Measurements from ENCODE around the gene ALG12. TPM values are rescaled to one million over a fixed set of nuclear protein-coding genes. Genes with fewer than 3 reads are reported as not detected.
A peak's percentile ranks its signal among the peaks of the same experiment; 100 is the strongest.

Gene ALG12
- polyA plus RNA-seq, 1 of the 3 experiments (the other 2 are of a cell fraction): 9.9 TPM

GRCh38 chr22:49861642-49862495 lies 56.4 kb downstream of the ALG12 start:
- Histone ChIP-seq H3K9me2 (no peaks in the 10 kb centered on the region), H3K36me3 (replicated peaks in 1 of 2; ENCODE audit: control insufficient read depth in 1 of 2, insufficient read depth in 2 of 2, low read length in 1 of 2) (peaks cover 2 to 7% of the 10 kb centered on the region in 2 experiments), H3F3A (replicated peaks; ENCODE audit: insufficient read depth) (no peaks in the 10 kb centered on the region), H3K4me2 (no peak overlapping the region), H3K27ac (ENCODE audit: low read depth in 2 of 2, low read length in 1 of 2) (no peak overlapping the region), H3K9me3 (peaks cover 3% of the 10 kb centered on the region; the same call in 1 of the 2 replicates), H2AFZ (ENCODE audit: low read depth) (no peak overlapping the region), H3K9ac (no peak overlapping the region), H3K4me1 (ENCODE audit: control insufficient read depth in 1 of 2, insufficient read depth in 2 of 2, low read depth in 1 of 2, low read length in 1 of 2) (peaks cover 0 to 4% of the 10 kb centered on the region in 2 experiments; a peak in 1 of 4 replicates), H3K27me3 (ENCODE audit: insufficient read depth) (no peaks in the 10 kb centered on the region), H4K20me1 (ENCODE audit: insufficient read depth) (peaks cover 75% of the 10 kb centered on the region), H3K4me3 (ENCODE audit: low read depth in 2 of 2, low read length in 1 of 2) (no peak overlapping the region), H3K79me2 (ENCODE audit: insufficient read depth) (peaks cover 96% of the 10 kb centered on the region)
- ChIA-PET POLR2A (no interaction called here), CTCF (interaction anchor here (0.6 to 1.0 kb wide), 2 partner anchors 13 to 132 kb away, joined by 3 read pairs; no protein-coding TSS in a partner anchor)
- TF ChIP-seq GABPA (IDR thresholded peaks at IDR 0.05; ENCODE audit: low read depth) (no peak), FOXJ3 (CRISPR knock-in tag; IDR thresholded peaks at IDR 0.05) (no peak), CTCF (IDR thresholded peaks at IDR 0.05) (peak; percentile 16; the same call in 1 of the 2 replicates)
- DNase-seq: peak; percentile 54
- WGBS (ENCODE audit: low lambda C conversion rate): 86% methylated on average over 27 of the region's 29 CpGs

GRCh38 chr22:49858827-49859226 lies 59.4 kb downstream of the ALG12 start:
- ChIA-PET CTCF (interaction anchor here (1.0 kb wide), 1 partner anchor 290 kb away, joined by 4 read pairs; no protein-coding TSS in a partner anchor), POLR2A (no interaction called here)
- Histone ChIP-seq H3K9me2 (no peaks in the 10 kb centered on the region), H3F3A (replicated peaks; ENCODE audit: insufficient read depth) (no peaks in the 10 kb centered on the region), H2AFZ (ENCODE audit: low read depth) (no peak overlapping the region), H3K4me1 (ENCODE audit: control insufficient read depth in 1 of 2, insufficient read depth in 2 of 2, low read depth in 1 of 2, low read length in 1 of 2) (peaks cover 0 to 20% of the 10 kb centered on the region in 2 experiments; a peak in 2 of 4 replicates), H3K4me2 (no peak overlapping the region), H3K4me3 (ENCODE audit: low read depth in 2 of 2, low read length in 1 of 2) (no peak overlapping the region), H3K9ac (no peak overlapping the region), H3K79me2 (ENCODE audit: insufficient read depth) (peaks cover 92% of the 10 kb centered on the region), H4K20me1 (ENCODE audit: insufficient read depth) (peaks cover 95% of the 10 kb centered on the region), H3K9me3 (no peaks in the 10 kb centered on the region), H3K27me3 (ENCODE audit: insufficient read depth) (no peaks in the 10 kb centered on the region), H3K27ac (ENCODE audit: low read depth in 2 of 2, low read length in 1 of 2) (no peak overlapping the region), H3K36me3 (replicated peaks in 1 of 2; ENCODE audit: control insufficient read depth in 1 of 2, insufficient read depth in 2 of 2, low read length in 1 of 2) (peaks cover 0 to 2% of the 10 kb centered on the region in 2 experiments)
- DNase-seq: no peak
- 79% methylated on average over 8 of the region's 14 CpGs for WGBS (ENCODE audit: low lambda C conversion rate)
- TF ChIP-seq USF1 (IDR thresholded peaks at IDR 0.05; ENCODE audit: borderline replicate concordance, low read depth) (no peak), FOXJ3 (CRISPR knock-in tag; IDR thresholded peaks at IDR 0.05) (no peak), TCF12 (IDR thresholded peaks at IDR 0.05) (no peak), SMC3 (IDR thresholded peaks at IDR 0.05; ENCODE audit: low read depth, low read length) (no peak), NFIC (IDR thresholded peaks at IDR 0.05; ENCODE audit: borderline replicate concordance) (no peak), EP300 (IDR thresholded peaks at IDR 0.05; ENCODE audit: borderline replicate concordance in 1 of 2, low read depth in 1 of 2, low read length in 1 of 2) (no peak), MAX (IDR thresholded peaks at IDR 0.05; ENCODE audit: low read depth) (no peak)
